Lower leg skin (tissue), 4 donors: ENCODE data around the gene ATXN2L. TPM values are rescaled to one million over a fixed set of nuclear protein-coding genes. Genes with fewer than 3 reads are reported as not detected.

Experiments
- DNase-seq, 2 donors: peaks; one replicate each; pipeline ENCODE4 v3.0.0-alpha.2; 2019; ENCODE audit warnings: low spot score in 2 of 2
- H3K4me3 ChIP-seq: fragments of 200-600 bp; sonication (generic); 2 replicates; pipeline ENCODE4 v1.5.1; 2017; ENCODE audit warnings: mild to moderate bottlenecking, low read depth; ENCODE audit not compliant: poor library complexity, severe bottlenecking
- POLR2A ChIP-seq, 2 donors: fragments of 450-650 bp; IDR thresholded peaks; one replicate each; pipeline ENCODE4 v1.6.1; 2016 to 2017; ENCODE audit warnings: antibody characterized with exemption in 2 of 2, mild to moderate bottlenecking in 1 of 2, moderate library complexity in 1 of 2
- WGBS, 2 donors: methylation state at CpG; one replicate each; pipeline ENCODE4 v1.1.5; 2018; 5-methylcytosine and 5-hydroxymethylcytosine counted together
- intact Hi-C: fragments of 100-400 bp; cut with DNase I; formaldehyde crosslinking; loops from one replicate; pipeline ENCODE4 v1.15.0; 2023; ENCODE audit warnings: low total_unique reads
- total RNA-seq, 4 donors: library from RNA; depleted of rRNA; stranded (reverse); fragments of >200 nt; gene quantifications; one replicate each; pipeline ENCODE4 v1.1.0, GENCODE V29; 2016
- TF ChIP-seq, protein P1 (sequence below), 3 donors: fragments of 450-650 bp; IDR thresholded peaks; one replicate each; pipeline ENCODE4 v1.5.1; 2016; ENCODE audit warnings: antibody characterized with exemption in 3 of 3, mild to moderate bottlenecking in 3 of 3, moderate library complexity in 2 of 3

The ATXN2L gene
- total RNA-seq, 4 donors from 2014 or later, result 54.8 to 152 (median 66.5) TPM

DNA sequence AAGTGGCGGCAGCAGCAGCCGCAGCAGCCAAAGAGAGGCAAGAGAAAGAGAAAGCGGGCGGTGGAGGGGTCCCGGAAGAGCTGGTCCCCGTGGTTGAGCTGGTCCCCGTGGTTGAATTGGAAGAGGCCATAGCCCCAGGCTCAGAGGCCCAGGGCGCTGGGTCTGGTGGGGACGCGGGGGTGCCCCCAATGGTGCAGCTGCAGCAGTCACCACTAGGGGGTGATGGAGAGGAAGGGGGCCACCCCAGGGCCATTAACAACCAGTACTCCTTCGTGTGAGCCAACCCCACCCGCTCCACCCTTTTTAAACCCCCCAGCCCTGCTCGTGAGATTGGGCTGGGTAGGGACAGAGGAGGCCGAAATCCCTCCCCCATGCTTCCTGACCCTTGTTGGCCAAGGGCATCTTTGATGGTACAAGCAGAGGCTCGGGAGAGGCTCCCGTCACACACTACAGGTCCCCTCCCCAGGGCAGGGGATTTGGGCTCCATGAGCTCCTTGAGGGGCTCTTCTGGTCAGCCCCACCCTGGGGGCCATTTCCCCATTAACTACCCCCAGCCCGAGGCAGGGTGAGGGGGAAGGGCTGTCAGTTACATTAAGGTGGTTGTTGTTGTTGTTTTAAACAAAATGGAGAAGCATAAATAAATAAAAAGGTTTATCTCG, 50.9 kb downstream of the ATXN2L start:
- H3K4me3 ChIP-seq, result no peak overlapping the region
- no peak for DNase-seq
- TF ChIP-seq, protein P1, sequence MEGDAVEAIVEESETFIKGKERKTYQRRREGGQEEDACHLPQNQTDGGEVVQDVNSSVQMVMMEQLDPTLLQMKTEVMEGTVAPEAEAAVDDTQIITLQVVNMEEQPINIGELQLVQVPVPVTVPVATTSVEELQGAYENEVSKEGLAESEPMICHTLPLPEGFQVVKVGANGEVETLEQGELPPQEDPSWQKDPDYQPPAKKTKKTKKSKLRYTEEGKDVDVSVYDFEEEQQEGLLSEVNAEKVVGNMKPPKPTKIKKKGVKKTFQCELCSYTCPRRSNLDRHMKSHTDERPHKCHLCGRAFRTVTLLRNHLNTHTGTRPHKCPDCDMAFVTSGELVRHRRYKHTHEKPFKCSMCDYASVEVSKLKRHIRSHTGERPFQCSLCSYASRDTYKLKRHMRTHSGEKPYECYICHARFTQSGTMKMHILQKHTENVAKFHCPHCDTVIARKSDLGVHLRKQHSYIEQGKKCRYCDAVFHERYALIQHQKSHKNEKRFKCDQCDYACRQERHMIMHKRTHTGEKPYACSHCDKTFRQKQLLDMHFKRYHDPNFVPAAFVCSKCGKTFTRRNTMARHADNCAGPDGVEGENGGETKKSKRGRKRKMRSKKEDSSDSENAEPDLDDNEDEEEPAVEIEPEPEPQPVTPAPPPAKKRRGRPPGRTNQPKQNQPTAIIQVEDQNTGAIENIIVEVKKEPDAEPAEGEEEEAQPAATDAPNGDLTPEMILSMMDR (IDR thresholded peaks at IDR 0.05), result no peak
- TF ChIP-seq POLR2A (IDR thresholded peaks at IDR 0.05), result no peak
- intact Hi-C loops, result no loop called here
- 87 to 88% methylated on average over 17 to 18 of the region's 18 CpGs for WGBS, 2 donors

DNA sequence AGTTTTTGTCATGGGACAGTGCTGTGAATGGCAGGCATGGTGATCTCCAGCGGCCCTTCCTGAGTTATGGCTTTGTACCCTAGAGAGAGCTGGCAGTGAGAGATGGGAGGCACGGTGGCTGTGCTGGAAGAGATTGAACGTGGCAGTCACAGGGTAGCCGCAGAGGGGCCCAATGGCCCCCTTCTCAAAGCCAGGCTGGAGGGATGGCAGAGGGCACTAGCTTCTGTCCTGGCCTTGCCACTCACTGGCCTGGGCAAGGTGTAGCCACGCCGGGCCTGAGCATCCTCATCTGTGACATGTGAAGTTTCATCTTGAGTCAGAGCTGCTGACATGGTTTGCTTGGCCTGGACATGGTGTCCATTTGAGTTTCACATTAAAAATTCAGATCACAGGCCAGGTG, 51.6 kb downstream of the ATXN2L start:
- no peak for DNase-seq
- TF ChIP-seq, protein P1 (IDR thresholded peaks at IDR 0.05), result no peak
- no peak for TF ChIP-seq POLR2A (IDR thresholded peaks at IDR 0.05)
- no peak overlapping the region for H3K4me3 ChIP-seq
- intact Hi-C loops, result no loop called here
- 82 to 92% methylated on average over 6 of the region's 6 CpGs for WGBS, 2 donors

DNA sequence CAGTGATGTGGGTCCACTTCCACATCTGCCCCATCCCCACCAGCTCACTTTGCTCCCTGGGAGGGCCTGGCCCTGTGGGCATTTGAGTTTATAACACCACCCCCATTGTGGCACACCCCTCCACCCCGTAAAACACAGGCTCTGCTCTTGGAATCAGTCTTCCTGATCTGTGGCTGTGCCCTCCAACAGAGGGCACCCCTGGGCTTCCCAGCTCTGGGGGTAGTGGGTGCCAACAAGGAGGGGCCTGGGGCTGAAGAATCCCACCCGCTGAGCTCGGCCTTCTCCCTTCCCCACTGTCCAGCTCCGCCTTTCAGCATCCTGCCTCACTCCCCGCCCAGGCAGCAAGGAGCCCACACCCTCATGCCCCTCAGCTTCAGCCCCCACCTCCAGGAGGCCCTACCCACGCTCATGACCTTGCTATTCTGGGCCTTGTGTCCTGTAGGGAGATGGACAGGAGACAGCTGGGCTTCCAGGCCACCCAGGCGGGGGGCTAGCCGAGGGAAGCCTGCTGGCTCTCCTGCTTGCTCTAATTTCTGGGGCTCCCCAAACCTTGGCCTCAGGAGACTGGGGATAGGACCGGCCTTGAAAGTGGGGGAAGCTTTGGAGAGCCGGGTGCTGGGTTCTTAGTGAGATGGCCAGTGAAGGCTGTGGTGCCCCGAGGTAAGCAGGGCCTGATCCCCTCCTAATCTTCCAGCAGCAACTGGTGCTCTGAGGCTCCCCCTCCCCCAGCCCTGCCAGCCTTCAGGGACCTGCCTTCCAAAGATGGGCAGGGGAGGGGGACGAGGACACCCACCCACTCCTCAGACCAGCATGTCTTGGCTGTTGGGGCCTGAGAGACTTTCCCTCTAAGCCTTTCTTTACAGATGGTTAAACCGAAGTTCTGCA, 52.6 kb downstream of the ATXN2L start:
- intact Hi-C loops, result loop anchor here (5.0 kb wide), 1 partner anchor 72 kb away; no protein-coding TSS in a partner anchor

DNA sequence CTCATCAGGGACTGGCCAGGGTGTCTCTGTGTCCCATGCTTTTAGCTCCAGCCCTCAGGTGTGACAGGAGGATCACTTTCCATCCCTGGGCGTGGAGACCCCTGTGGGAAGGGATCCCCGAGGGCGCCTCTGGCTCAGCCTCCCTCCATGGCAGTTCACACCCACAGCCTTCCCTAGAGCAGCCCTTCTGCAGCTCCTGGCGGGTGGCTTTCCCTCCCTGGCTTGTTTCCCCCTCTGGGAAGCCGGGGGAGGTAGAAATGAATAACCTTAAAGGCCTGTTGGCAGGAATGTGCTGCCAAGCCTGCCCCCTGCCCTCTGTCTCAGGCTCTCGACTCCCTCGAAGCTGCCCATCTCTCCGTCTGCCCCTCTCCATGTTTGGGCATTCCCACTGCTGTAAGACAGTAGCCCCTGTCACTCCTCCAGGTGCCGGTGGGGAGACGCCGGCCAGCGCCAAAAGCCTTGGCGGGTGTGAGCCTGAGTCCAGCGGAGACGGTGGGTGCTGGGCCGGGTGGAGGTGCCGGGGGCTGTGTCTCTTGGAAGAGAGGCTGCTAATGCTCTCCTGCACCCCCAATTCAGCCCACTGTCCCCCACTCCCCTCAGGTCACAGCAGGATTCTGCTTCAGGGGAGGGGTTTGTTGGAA, 53.3 kb downstream of the ATXN2L start:
- no peak for DNase-seq
- TF ChIP-seq, protein P1 (IDR thresholded peaks at IDR 0.05), result no peak
- no peak for TF ChIP-seq POLR2A (IDR thresholded peaks at IDR 0.05)
- intact Hi-C loops, result loop anchor here (5.0 kb wide), 1 partner anchor 71 kb away; no protein-coding TSS in a partner anchor
- H3K4me3 ChIP-seq, result no peak overlapping the region
- WGBS, 2 donors, result 54 to 72% methylated on average over 13 of the region's 17 CpGs

More for the DNA sequence above, 52.6 kb downstream of the ATXN2L start:
- DNase-seq, result no peak
- TF ChIP-seq POLR2A (IDR thresholded peaks at IDR 0.05), result no peak
- TF ChIP-seq, protein P1 (IDR thresholded peaks at IDR 0.05), result no peak
- H3K4me3 ChIP-seq, result no peak overlapping the region
- 56 to 61% methylated on average over 12 to 13 of the region's 13 CpGs for WGBS, 2 donors

- no peak for DNase-seq
- no peak for TF ChIP-seq POLR2A (IDR thresholded peaks at IDR 0.05)
- TF ChIP-seq, protein P1 (IDR thresholded peaks at IDR 0.05), result no peak
- intact Hi-C loops, result loop anchor here (5.0 kb wide), 1 partner anchor 70 kb away; no protein-coding TSS in a partner anchor
- H3K4me3 ChIP-seq, result no peak overlapping the region
- 57 to 61% methylated on average over 9 to 12 of the region's 12 CpGs for WGBS, 2 donors
Measured at GRCh38 chr16:28876973-28877654, 54.3 kb downstream of the ATXN2L start.
